GM18861 (cell line): ENCODE results near the gene IL2RG.
A peak's percentile ranks its signal among the peaks of the same experiment; 100 is the strongest.

ENCODE experiments used
- ATAC-seq: cut with Tn5 transposase; IDR thresholded peaks from one replicate; pipeline ENCODE4 v1.9.1; 2021; ENCODE audit not compliant: unreplicated experiment

Gene IL2RG

DNA sequence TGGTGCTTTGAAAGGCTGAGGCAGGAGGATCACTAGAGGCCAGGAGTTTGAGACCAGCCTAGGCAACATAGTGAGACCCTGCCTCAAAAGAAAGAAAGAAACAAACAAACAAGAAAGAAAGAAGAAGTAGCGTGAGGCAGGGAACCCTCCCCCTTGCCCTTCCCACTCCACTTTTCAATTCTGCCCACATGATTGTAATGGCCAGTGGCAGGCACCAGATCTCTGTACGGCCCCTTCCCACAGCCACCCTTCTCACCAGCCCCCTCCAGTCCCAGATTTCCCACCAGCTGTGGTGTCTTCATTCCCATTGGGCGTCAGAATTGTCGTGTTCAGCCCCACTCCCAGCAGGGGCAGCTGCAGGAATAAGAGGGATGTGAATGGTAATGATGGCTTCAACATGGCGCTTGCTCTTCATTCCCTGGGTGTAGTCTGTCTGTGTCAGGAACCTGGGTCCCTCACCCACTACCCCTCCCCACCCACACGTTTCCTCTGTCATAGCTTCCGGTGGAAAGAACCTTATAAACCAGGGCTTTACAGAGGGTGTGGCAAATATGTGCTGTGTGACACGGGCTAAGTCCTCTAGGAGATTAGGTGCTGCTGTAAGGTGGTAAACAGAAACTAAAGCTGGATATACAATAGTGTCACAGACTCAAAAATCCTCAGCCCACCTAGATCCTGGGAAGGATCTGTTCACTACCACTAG, at the start of gene IL2RG:
IL2RG (minus strand) TSS at position 437 of the 703 bp plus-strand sequence; CDS start at position 399, 38 bp downstream.
- ATAC-seq, result peak; percentile 85

DNA sequence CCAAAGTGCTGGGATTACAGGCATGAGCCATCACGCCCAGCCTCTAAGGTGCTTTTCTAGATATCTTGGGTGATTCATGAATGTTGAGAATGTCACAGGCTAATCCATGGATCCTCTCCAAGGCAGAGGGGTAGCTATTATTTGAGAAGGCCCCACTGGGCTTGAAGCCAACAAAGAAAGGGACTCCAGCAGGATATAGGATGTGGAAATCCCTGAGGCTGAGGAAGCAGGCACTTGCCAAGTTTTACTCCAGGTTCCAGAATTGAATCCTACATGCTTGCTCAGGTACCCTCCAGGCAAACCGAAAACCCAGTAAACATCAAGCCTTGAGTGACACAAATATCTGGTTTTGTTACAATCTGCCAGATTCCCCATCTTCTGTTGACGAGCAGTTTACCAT, 49.1 kb upstream of the IL2RG start:
- no peak for ATAC-seq

DNA sequence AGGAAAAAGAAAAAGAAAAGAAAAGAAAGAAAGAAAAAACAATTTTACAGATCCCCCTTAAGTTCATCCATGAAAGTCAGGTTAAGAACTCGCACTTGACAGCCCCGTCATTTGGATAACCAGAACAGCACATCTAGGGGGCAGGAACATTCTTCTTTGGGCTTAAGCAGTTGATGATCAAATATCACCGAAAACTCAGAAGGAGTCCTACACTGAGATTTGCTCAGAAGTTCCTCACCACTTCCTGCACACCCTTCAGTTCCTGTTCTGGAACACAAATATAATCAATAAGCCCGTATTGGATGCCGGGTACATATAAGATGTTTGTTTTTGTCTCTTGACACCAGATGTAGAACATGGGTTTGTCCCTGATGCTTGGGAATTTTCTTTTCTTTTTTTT, 48.0 kb upstream of the IL2RG start:
- no peak for ATAC-seq

DNA sequence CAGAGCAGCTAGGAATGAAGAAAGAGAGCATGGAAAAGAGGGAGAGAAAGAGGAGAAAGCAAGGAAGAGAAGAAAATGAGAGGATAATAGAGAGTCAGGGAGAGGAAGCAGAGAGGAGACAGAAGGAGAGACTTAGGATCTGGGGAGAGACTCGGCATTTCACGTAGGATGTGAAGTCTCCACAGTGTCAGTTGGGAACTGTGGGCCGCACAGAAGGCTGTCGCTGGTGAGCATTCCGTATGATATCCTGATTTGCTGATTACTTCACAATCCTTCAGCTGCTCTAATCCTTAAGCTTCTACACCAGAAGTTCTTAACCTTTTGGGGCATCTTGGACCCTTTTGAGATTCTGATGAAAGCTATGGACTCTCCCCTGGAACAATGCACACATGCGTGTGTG, 47.2 kb upstream of the IL2RG start:
- no peak for ATAC-seq

DNA sequence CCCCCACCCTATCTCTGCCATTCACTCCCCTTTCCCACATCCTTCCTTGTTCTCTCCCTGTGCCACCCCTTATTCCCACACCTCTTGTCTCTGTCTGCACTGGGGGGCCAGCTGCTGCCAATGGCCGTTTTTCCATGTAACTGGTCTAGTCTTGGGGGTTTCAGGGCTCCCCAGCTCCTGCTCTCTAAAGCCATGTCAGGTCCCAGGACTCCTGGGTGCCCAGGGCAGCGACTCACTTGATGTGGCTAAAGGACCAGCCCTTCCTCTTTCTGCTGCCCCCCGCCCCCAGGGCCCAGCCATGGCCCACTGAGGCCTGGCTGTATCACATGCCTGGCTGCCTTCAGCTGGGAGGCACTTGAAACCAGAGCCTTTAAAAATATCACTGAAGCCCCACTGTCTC, 43.3 kb upstream of the IL2RG start:
- no peak for ATAC-seq

DNA sequence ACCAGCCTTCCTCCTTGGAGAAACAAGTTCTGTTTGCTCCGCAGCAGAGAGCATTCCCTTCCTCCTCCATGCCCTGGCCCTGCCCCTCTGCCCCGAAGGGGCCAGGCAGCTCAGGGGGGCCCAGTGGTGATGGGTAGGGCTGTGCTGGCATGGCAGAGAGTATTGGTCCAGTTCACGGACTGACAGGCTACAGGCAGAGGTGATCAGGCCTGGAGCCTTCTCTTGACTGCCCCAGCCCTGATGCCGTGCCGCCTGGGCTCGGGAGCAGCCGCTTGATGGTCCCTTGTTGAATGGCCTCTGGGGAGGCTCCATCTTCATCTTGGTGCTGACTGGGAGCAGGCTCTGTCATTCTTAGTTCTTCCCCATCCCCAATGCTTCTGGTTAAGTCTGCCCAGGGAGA, 42.8 kb upstream of the IL2RG start:
- ATAC-seq, result no peak

DNA sequence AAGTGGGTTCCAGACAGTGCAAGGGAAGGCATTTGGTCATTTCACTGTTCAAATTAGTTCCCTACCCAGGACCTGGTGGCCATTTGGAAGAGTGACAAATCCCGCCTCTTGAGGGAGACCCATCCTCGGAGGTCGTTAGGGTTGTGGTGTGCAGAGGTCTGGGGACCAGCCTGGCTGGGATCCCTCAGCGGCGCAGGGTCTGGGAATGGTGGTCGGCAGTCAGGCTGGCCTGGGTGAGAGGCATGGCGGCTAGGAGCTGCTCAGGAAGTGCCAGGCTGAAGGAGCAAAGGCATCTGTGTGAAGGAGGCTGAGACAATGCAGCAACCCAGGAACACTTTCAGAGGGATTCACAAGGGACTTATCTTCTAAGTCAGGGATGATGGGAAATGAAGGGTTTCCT, 40.0 kb upstream of the IL2RG start:
- no peak for ATAC-seq

DNA sequence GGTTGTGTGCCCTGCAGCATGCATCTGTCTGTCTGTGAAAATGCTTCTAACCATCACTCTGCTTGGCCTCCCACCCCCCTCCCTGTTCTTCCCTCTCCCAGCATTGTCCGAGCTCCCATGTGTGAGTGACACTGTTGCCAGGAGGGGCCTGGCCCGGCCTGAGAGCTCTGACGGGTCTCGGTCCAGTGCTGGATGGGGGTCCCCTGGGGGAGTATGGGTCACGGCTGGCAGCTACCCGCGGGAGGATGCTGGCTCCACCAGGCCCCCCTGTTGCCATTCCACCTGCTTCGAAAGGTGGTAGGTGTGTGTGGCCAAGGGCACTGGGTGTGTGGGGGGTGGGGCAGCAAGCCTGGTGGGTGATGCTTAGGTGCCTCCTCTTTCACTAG, 36.9 kb upstream of the IL2RG start:
- ATAC-seq, result no peak

DNA sequence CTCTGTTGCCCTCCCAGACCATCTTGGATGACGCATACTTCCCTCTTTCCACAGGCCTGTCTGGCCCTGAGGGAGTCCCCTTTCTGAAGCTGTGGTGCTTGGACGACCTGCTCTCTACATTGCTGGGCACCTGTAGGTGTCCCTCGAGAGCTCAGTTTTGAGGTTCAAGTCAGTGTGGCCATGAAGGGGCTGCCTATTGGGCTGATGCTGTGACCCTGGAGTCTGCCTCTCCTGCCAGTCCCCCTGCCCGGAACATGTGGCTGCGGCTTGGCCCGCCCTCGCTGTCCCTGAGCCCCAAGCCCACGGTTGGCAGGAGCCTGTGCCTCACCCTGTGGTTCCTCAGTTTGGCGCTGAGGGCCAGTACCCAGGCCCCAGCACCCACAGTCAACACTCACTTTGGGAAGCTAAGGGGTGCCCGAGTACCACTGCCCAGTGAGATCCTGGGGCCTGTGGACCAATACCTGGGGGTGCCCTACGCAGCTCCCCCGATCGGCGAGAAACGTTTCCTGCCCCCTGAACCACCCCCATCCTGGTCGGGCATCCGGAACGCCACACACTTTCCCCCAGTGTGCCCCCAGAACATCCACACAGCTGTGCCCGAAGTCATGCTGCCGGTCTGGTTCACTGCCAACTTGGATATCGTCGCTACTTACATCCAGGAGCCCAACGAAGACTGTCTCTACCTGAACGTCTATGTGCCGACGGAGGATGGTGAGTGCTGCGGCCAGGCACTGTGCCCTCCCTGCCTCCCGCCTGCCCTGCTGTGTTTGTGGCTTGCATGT, 36.3 kb upstream of the IL2RG start:
- ATAC-seq, result no peak

DNA sequence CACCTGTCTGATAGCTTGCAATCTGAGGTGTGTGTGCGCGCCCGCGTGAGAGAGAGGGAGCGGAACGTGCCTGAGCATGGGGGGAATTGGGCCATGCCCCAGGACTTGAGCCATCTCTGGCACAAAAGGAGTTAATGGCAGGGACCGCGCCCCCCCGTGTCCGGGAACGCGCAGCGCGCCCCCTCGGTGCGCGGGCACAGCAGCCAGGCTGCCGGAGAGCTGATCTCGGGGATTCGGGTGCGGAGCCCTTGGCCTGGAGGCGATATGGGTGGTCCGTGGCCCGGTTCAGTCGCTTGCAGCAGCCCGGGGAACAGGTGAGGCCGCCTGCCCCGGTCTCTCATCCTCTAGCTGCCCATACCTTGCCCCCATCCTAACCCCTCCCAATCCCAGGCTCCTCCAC, 33.3 kb upstream of the IL2RG start, which contains the start of gene NLGN3:
NLGN3 (plus strand) TSS at position 191 of the 400 bp plus-strand sequence. CDS start 2,909 bp downstream, outside the sequence.
- ATAC-seq, result no peak

DNA sequence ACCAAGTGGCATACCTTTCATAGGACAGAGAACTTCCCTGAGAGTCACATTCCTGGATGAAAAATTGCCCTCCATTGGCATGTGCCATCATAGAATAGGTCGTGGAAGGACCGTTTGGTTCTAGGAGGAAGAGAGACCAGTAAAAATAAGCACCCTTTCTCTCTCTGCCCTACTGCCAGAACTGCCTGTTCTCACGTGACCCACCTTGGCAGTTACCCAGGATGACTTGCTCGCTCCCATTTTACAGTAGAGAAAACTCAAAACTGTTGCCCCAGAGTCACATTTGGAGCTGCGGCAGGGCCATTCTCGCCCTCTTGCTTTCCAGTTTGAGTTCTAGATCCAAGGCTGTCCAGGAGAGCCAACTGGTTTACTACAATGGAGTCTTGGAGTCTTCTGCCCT, 32.1 kb upstream of the IL2RG start:
- no peak for ATAC-seq

DNA sequence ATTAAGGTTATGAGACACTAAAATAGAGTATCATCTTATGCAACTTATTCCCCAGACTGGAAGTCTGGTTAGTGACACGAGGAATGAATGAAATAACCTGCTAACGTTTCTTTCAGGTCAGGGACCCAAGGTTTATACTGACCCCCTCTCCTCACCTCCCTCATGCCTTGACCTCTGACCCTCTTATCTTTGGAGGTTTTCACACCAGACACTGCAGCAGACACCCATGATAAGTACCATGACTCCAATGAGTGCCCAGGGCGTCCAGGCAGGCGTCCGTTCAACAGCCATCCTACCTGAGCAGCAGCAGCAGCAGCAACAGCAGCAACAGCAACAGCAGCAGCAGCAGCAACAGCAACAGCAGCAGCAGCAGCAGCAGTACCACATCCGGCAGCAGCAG, 29.1 kb upstream of the IL2RG start:
- no peak for ATAC-seq

DNA sequence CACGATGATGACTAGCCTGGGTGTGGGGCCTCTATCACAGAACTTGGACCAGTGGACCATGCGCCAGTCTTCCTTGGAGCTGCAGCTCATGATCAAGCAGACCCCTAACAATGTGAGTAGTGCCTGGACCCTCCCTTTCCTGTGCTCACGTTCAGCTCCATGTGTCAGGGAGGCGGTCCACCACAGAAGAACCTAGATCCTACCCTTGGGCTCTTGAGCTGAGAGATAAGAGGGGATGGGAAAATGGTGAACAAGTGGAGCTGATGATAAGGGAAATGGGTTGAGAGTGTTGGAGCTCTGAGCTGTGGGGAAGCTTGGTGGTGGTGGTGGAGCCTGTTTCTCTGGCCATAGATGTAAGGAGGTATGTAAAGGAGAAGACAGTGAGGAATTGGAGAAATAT, 20.1 kb upstream of the IL2RG start:
- no peak for ATAC-seq

DNA sequence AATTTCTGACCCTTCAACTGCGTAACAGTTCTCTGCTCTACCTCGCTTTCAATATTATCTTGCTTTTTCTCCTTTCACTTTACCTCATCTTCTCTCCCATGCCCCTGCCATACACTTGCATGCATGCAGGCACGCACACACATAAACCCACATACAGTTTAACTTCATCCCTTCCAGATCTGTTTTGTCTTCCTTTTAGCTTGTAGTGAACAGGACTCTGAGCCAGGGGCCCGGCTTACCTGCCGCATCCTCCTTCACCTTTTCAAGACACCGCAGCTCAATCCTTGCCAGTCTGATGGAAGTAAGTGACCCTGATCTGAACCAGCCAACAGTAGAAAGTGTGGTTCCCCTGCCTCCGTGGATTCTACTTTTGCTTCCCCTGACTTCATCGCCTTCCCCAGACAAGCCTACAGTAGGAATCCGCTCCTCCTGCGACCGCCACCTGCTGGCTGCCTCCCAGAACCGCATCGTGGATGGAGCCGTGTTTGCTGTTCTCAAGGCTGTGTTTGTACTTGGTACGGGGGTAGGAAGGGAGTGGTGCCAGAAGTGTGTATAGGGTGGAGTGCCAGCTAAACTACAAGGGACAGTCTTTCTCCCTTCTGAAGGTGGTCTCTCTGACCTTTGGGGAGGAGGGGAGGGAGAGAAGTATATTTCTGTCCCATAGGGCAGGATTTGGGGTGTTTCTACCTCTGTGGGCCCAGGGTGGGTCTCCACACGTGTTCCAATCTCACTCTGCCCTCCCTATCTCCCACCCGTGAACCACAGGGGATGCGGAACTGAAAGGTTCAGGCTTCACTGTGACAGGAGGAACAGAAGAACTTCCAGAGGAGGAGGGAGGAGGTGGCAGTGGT, 17.8 kb upstream of the IL2RG start:
- ATAC-seq, result no peak

DNA sequence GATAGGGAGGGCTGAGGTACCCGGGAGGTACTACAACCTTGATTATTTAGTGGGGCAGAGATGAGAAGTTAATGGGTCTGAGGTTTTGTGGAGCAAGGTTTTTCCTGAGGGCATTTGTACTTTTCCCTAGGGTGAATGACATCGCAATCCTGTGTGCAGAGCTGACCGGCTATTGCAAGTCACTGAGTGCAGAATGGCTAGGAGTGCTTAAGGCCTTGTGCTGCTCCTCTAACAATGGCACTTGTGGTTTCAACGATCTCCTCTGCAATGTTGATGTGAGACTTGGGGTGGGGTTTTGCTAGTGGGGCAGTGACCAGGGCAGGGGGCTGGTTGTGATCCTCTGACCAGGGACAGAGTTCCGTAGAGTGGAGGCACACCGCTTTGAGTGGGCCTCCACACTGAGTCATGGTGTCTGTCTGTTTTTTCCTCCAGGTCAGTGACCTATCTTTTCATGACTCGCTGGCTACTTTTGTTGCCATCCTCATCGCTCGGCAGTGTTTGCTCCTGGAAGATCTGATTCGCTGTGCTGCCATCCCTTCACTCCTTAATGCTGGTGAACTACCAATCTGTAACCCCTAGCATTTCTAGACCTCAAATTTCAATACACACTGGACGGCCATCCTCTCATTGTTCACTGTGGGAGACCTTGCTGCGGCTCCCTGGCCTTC, 16.9 kb upstream of the IL2RG start:
- no peak for ATAC-seq

DNA sequence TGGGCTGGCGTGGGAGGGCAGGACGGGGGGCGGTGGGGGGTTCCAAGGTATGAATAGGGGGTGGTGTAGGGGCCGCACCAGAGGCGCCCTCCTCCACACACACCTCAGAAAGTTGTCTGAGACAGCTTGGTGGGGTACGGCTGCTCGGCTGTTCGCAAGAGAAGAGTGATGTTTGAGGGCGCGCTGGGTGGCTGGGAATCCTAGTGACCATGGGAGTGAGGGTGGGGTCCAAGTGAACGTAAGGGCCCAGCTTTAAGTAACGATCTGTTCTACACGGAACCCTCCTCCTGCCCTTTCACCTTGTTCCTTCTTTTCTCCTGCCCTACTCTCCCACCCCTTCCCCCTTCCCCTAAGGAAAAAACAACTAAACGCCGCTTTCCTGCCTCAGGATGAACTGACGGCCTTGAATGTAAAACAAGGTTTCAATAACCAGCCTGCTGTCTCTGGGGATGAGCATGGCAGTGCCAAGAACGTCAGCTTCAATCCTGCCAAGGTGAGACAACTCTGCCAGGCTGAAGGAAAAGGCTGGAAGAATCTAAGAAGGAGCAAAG, 7.7 kb upstream of the IL2RG start:
- ATAC-seq, result no peak

DNA sequence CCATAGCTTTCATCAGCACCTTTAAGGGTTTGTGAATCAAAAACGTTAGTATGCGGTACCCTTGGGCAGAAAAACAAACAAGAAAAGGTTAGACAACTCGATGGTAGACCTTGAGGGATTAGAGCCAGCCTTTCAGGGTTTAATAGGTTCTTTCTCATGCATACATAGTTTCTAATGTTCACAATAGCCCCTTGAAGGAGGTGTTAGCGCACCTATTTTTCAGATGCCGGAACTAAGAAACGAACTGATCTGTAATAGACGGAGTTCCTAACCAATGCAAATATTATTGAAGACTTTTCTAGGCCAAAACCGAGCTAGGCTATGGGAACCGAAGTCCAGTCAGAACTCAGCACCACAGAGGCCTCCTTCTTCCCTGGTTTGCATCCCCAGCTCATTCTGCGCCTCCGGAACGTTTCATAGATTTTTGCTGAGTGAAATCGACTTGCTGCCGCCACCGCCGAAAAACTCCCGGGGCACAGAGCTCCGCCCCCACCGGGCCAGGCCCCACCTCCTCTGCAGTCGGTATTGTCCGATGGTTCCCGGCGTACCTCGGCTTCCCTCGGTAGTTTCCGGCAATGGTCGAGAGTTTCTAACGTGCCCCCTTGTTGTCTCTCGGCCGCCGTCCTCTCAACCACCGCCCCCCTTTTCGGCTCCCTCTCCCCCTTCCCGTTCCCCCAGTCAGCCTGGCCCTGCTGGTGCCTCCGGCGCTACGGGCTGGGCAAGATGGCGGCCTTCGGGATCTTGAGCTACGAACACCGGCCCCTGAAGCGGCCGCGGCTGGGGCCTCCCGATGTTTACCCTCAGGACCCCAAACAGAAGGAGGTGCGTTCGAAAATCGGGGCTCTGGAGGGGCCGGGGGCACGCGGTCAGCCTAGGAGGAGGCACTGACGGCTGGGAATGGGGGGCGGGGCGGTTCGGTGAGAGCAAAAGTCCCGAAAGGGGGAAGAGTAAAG, 6.9 kb upstream of the IL2RG start, which contains the start of gene MED12:
MED12 (plus strand) TSS at position 565 of the 953 bp plus-strand sequence; CDS start at position 724, 159 bp downstream.
- ATAC-seq, result peak; percentile 75

DNA sequence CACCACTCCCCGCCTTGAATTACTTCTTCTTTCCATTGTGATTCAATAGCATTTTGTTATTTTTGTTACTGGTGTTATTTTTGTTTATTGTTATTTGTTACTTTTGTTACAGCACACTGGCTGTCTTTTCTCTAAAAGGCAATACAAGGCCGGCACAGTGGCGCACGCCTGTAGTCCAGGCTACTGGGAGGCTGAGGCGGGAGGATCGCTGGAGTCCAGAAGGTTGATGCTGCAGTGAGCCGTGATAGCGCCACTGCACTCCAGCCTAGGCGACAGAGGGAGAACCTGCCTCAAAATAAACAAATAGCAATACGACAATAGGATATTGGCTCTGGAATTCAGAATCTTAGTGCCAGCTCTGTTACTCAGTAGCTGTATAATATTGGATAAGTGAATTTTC, 6.0 kb upstream of the IL2RG start:
- no peak for ATAC-seq

DNA sequence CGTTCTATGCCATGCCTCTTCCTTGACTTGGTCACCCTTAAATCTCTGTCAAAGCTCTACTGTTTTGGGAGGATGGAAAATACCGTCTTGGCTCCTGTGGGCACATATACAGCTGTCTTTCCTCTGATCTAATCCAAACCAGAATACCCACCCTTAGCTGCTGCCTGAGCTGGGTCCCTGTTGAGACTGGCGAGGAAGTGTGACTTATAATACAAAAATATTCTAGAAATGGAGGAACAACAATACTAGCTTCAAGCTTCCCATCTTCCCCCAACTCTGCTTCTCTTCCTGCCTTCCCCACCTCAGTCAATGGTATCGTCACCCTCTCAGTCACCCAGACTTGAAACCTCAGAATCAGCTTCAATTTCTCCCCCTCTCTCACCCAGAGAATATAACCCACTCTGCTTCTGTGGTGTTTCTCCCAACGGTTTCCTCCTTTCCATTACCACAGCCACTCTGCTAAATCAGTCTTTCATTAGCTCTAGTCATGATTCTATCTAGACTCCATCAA, 599 bp upstream of the IL2RG start:
- ATAC-seq, result peak; percentile 15
